ENCODE data around the gene C20orf96. TPM values are rescaled to one million over a fixed set of nuclear protein-coding genes. Genes with fewer than 3 reads are reported as not detected.

C20orf96 gene
- total and polyA plus RNA-seq, 2 experiments from 2014 or later, result 14.6 to 36.3 TPM

GRCh38 chr20:263701-264100, 26.8 kb downstream of the C20orf96 start:
- no peak overlapping the region for H3K27ac ChIP-seq (ENCODE audit: low read depth)
- H3K4me1 Mint-ChIP-seq, result peaks cover 10% of the 10 kb centered on the region
- 0 out of 2 replicates have a peak, but pooled peaks cover 4% of the 10 kb centered on the region for H3K4me1 ChIP-seq (ENCODE audit: insufficient read depth)
- no peak overlapping the region for H3K4me3 ChIP-seq
- H3K9me3 Mint-ChIP-seq, result peaks cover 5% of the 10 kb centered on the region; the same call in 2 of the 3 replicates
- no peak for DNase-seq (ENCODE audit: low spot score)
- H3K4me2 ChIP-seq, result no peak overlapping the region
- H3K36me3 ChIP-seq (ENCODE audit: insufficient read depth), result no peaks in the 10 kb centered on the region
- H3F3A ChIP-seq (replicated peaks; ENCODE audit: low read depth), result no peaks in the 10 kb centered on the region
- peaks cover 49% of the 10 kb centered on the region for H3K27me3 Mint-ChIP-seq (ENCODE audit: insufficient read depth, low read depth, poor library complexity)
- no peaks in the 10 kb centered on the region; the same call in 1 of the 2 replicates for H4K20me1 ChIP-seq (replicated peaks; ENCODE audit: insufficient read depth)
- peaks cover 81% of the 10 kb centered on the region for H3K27me3 ChIP-seq (ENCODE audit: insufficient read depth)
- H3K9me2 ChIP-seq (ENCODE audit: insufficient read depth), result 0 out of 2 replicates have a peak, but pooled peaks cover 2% of the 10 kb centered on the region
- ATAC-seq, result no peak
- no peak overlapping the region for H2AFZ ChIP-seq
- 0 out of 3 replicates have a peak, but pooled peaks cover 4% of the 10 kb centered on the region for H3K36me3 Mint-ChIP-seq (ENCODE audit: low read depth)
- TF ChIP-seq, protein P1, sequence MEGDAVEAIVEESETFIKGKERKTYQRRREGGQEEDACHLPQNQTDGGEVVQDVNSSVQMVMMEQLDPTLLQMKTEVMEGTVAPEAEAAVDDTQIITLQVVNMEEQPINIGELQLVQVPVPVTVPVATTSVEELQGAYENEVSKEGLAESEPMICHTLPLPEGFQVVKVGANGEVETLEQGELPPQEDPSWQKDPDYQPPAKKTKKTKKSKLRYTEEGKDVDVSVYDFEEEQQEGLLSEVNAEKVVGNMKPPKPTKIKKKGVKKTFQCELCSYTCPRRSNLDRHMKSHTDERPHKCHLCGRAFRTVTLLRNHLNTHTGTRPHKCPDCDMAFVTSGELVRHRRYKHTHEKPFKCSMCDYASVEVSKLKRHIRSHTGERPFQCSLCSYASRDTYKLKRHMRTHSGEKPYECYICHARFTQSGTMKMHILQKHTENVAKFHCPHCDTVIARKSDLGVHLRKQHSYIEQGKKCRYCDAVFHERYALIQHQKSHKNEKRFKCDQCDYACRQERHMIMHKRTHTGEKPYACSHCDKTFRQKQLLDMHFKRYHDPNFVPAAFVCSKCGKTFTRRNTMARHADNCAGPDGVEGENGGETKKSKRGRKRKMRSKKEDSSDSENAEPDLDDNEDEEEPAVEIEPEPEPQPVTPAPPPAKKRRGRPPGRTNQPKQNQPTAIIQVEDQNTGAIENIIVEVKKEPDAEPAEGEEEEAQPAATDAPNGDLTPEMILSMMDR (conservative IDR thresholded peaks at IDR 0.05; ENCODE audit: low read depth in 2 of 2), result no peak
- H3K27ac Mint-ChIP-seq, result no peak overlapping the region
- H3K79me2 ChIP-seq (replicated peaks; ENCODE audit: insufficient read depth), result no peaks in the 10 kb centered on the region
- H3K4me3 Mint-ChIP-seq, result no peak overlapping the region

DNA sequence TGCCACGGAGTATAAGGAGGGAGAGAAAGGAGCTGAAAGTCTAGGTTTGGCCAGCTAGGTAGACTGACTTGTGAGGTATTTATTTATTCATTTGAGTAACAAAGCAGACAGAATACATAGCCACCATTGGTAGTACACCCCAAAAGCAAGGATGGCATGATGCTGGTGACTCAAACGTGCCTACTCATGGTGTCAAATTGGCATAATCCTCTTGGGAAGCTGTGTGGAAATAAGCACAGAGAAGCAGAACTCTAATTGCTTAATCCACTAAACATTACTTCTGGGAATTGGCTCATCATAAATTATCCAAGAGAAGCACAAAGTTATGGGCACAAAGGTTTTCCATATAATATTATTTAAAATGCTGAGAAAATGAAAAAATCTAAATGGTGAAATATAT, 30.6 kb downstream of the C20orf96 start:
- Histone ChIP-seq H3K4me2 (no peak overlapping the region), H3K79me2 (replicated peaks; ENCODE audit: insufficient read depth) (no peaks in the 10 kb centered on the region), H3K9me2 (ENCODE audit: insufficient read depth) (no peaks in the 10 kb centered on the region), H3K36me3 (ENCODE audit: insufficient read depth) (no peaks in the 10 kb centered on the region), H4K20me1 (replicated peaks; ENCODE audit: insufficient read depth) (no peaks in the 10 kb centered on the region; the same call in 1 of the 2 replicates), H3F3A (replicated peaks; ENCODE audit: low read depth) (no peaks in the 10 kb centered on the region), H3K27ac (ENCODE audit: low read depth) (no peak overlapping the region), H3K27me3 (ENCODE audit: insufficient read depth) (peaks cover 96% of the 10 kb centered on the region), H3K4me3 (no peak overlapping the region), H2AFZ (no peak overlapping the region), H3K4me1 (ENCODE audit: insufficient read depth) (no peaks in the 10 kb centered on the region)
- no peaks in the 10 kb centered on the region for H3K36me3 Mint-ChIP-seq (ENCODE audit: low read depth)
- no peaks in the 10 kb centered on the region; the same call in 2 of the 3 replicates for H3K9me3 Mint-ChIP-seq
- H3K27ac Mint-ChIP-seq, result no peak overlapping the region
- no peak overlapping the region for H3K4me3 Mint-ChIP-seq
- H3K4me1 Mint-ChIP-seq, result peaks cover 7% of the 10 kb centered on the region; the same call in 1 of the 3 replicates
- H3K27me3 Mint-ChIP-seq (ENCODE audit: insufficient read depth, low read depth, poor library complexity), result peaks cover 51% of the 10 kb centered on the region
- DNase-seq (ENCODE audit: low spot score) (no peak), ATAC-seq (no peak)
- TF ChIP-seq, protein P1 (conservative IDR thresholded peaks at IDR 0.05; ENCODE audit: low read depth in 2 of 2), result no peak
- TF ChIP-seq REST (IDR thresholded peaks at IDR 0.05; ENCODE audit: unreplicated experiment) (no peak), EZH2phosphoT487 (IDR thresholded peaks at IDR 0.05; ENCODE audit: unreplicated experiment) (no peak), ZNF462 (CRISPR knock-in tag; IDR thresholded peaks at IDR 0.05) (no peak), CREB1 (CRISPR knock-in tag; IDR thresholded peaks at IDR 0.05; ENCODE audit: low read depth) (no peak), NANOG (IDR thresholded peaks at IDR 0.05; ENCODE audit: borderline replicate concordance) (no peak)
